ENCODE data around the gene LRMDA.
A peak's percentile ranks its signal among the peaks of the same experiment; 100 is the strongest.

The LRMDA gene

GRCh38 chr10:75476569-75476968, 45.1 kb downstream of the LRMDA start:
- DNase-seq (ENCODE audit: low read depth in 2 of 2): no peak

- DNase-seq (ENCODE audit: low read depth in 2 of 2): no peak
These were observed 45.6 kb downstream of the LRMDA start for GRCh38 chr10:75476985-75477384.

- DNase-seq (ENCODE audit: low read depth in 2 of 2): no peak
These were observed 46.3 kb downstream of the LRMDA start for GRCh38 chr10:75477680-75478079.

GRCh38 chr10:75480374-75480773, 49.0 kb downstream of the LRMDA start:
- no peak for DNase-seq (ENCODE audit: low read depth in 2 of 2)

GRCh38 chr10:75483188-75483587, 51.8 kb downstream of the LRMDA start:
- DNase-seq (ENCODE audit: low read depth in 2 of 2): no peak

- no peak for DNase-seq (ENCODE audit: low read depth in 2 of 2)
These were observed 53.3 kb downstream of the LRMDA start for GRCh38 chr10:75484717-75485116.

GRCh38 chr10:75486591-75486990, 55.2 kb downstream of the LRMDA start:
- no peak for DNase-seq (ENCODE audit: low read depth in 2 of 2)

- no peak for DNase-seq (ENCODE audit: low read depth in 2 of 2)
These were observed 55.8 kb downstream of the LRMDA start for GRCh38 chr10:75487087-75487754.

- no peak for DNase-seq (ENCODE audit: low read depth in 2 of 2)
These were observed 56.3 kb downstream of the LRMDA start for GRCh38 chr10:75487755-75488125.

- DNase-seq (ENCODE audit: low read depth in 2 of 2): peak; percentile 57 to 70
These were observed 60.9 kb downstream of the LRMDA start for GRCh38 chr10:75492173-75492925.

GRCh38 chr10:75493464-75493863, 62.0 kb downstream of the LRMDA start:
- DNase-seq (ENCODE audit: low read depth in 2 of 2): no peak

- no peak for DNase-seq (ENCODE audit: low read depth in 2 of 2)
These were observed 64.2 kb downstream of the LRMDA start for GRCh38 chr10:75495434-75496190.

GRCh38 chr10:75496191-75496567, 64.8 kb downstream of the LRMDA start:
- DNase-seq (ENCODE audit: low read depth in 2 of 2): no peak

- peak; percentile 70 to 76 for DNase-seq (ENCODE audit: low read depth in 2 of 2)
These were observed 66.8 kb downstream of the LRMDA start for GRCh38 chr10:75497997-75498883.

GRCh38 chr10:75498884-75499350, 67.5 kb downstream of the LRMDA start:
- DNase-seq (ENCODE audit: low read depth in 2 of 2): no peak

GRCh38 chr10:75499556-75500160, 68.2 kb downstream of the LRMDA start:
- DNase-seq (ENCODE audit: low read depth in 2 of 2): no peak

- DNase-seq (ENCODE audit: low read depth in 2 of 2): no peak
These were observed 71.0 kb downstream of the LRMDA start for GRCh38 chr10:75502389-75502788.

GRCh38 chr10:75502838-75503237, 71.4 kb downstream of the LRMDA start:
- no peak for DNase-seq (ENCODE audit: low read depth in 2 of 2)

GRCh38 chr10:75505293-75505692, 73.9 kb downstream of the LRMDA start:
- no peak for DNase-seq (ENCODE audit: low read depth in 2 of 2)

- DNase-seq (ENCODE audit: low read depth in 2 of 2): no peak
These were observed 74.5 kb downstream of the LRMDA start for GRCh38 chr10:75505840-75506506.

GRCh38 chr10:75506930-75507329, 75.5 kb downstream of the LRMDA start:
- DNase-seq (ENCODE audit: low read depth in 2 of 2): no peak
